GM19438 (cell line): ENCODE measurements around the gene GAGE12G.
"Not testable (repeated sequence)": the region's sequence is repeated elsewhere in the genome, so short reads cannot be mapped to it uniquely, and the experiment has no call there.

Experiments
- ATAC-seq: cut with Tn5 transposase; IDR thresholded peaks from one replicate; pipeline ENCODE4 v1.9.1; 2021; ENCODE audit warnings: low read depth; ENCODE audit not compliant: unreplicated experiment

GAGE12G gene

GRCh38 chrX:49570100-49570499 is at the start of gene GAGE12G:
Gene GAGE12G (plus strand): TSS chrX:49570400. CDS start chrX:49571555, 1,155 bp downstream.
- not testable (repeated sequence) for ATAC-seq

- ATAC-seq, result not testable (repeated sequence)
These were observed 38.3 kb upstream of the GAGE12G start, which contains the start of gene GAGE12C for GRCh38 chrX:49531877-49532276. Gene GAGE12C (plus strand): TSS chrX:49532177. CDS start chrX:49533332, 1,155 bp downstream.

- ATAC-seq, result not testable (repeated sequence)
These were observed 28.8 kb upstream of the GAGE12G start, which contains the start of gene GAGE12D for GRCh38 chrX:49541433-49541832. Gene GAGE12D (plus strand): TSS chrX:49541733. CDS start chrX:49542888, 1,155 bp downstream.

GRCh38 chrX:49550989-49551388 is 19.2 kb upstream of the GAGE12G start, which contains the start of gene GAGE12E:
Gene GAGE12E (plus strand): TSS chrX:49551289. CDS start chrX:49552444, 1,155 bp downstream.
- ATAC-seq, result not testable (repeated sequence)

- ATAC-seq, result not testable (repeated sequence)
These were observed 9.7 kb upstream of the GAGE12G start, which contains the start of gene GAGE12F for GRCh38 chrX:49560542-49560941. Gene GAGE12F (plus strand): TSS chrX:49560842. CDS start chrX:49561997, 1,155 bp downstream.

- not testable (repeated sequence) for ATAC-seq
These were observed 1.5 kb upstream of the GAGE12G start for GRCh38 chrX:49568728-49569127.

GRCh38 chrX:49569152-49569551 is 1.0 kb upstream of the GAGE12G start:
- ATAC-seq, result not testable (repeated sequence)

GRCh38 chrX:49579649-49580048 is 9.4 kb downstream of the GAGE12G start, which contains the start of gene GAGE12H:
Gene GAGE12H (plus strand): TSS chrX:49579949. CDS start chrX:49581104, 1,155 bp downstream.
- not testable (repeated sequence) for ATAC-seq

- ATAC-seq, result not testable (repeated sequence)
These were observed 19.0 kb downstream of the GAGE12G start, which contains the start of gene GAGE2A for GRCh38 chrX:49589196-49589595. Gene GAGE2A (plus strand): TSS chrX:49589496. CDS start chrX:49590651, 1,155 bp downstream.

- not testable (repeated sequence) for ATAC-seq
These were observed 19.7 kb downstream of the GAGE12G start for GRCh38 chrX:49589769-49590478.

- ATAC-seq, result not testable (repeated sequence)
These were observed 20.3 kb downstream of the GAGE12G start for GRCh38 chrX:49590488-49590887.

GRCh38 chrX:49598720-49599119 is 28.5 kb downstream of the GAGE12G start, which contains the start of gene GAGE1:
Gene GAGE1 (plus strand): TSS chrX:49599020. CDS start chrX:49600175, 1,155 bp downstream.
- not testable (repeated sequence) for ATAC-seq

GRCh38 chrX:49610718-49611310 is 40.6 kb downstream of the GAGE12G start:
- ATAC-seq, result no peak

GRCh38 chrX:49618574-49618973 is 48.4 kb downstream of the GAGE12G start:
- ATAC-seq, result no peak
